ENCODE data around the gene APBA1. TPM values are rescaled to one million over a fixed set of nuclear protein-coding genes. Genes with fewer than 3 reads are reported as not detected.

The APBA1 gene
- total RNA-seq, 2 experiments from 2014 or later, result 0.47 to 1.4 TPM

- DNase-seq (no peak), ATAC-seq (ENCODE audit: poor library complexity) (no peak)
- no peaks in the 10 kb centered on the region for H3K36me3 ChIP-seq (ENCODE audit: insufficient read depth, low read length)
- no peaks in the 10 kb centered on the region for H3K9me3 ChIP-seq (ENCODE audit: control insufficient read depth in 1 of 2, insufficient read depth in 1 of 2, low read length in 2 of 2)
- peaks cover 33% of the 10 kb centered on the region for H3K27me3 Mint-ChIP-seq
- peak overlapping the region; percentile 74 for H3K4me3 ChIP-seq (ENCODE audit: low read length)
- no peak for TF ChIP-seq CTCF (IDR thresholded peaks at IDR 0.05)
- peaks cover 0 to 7% of the 10 kb centered on the region in 2 experiments for H3K27me3 ChIP-seq (ENCODE audit: control insufficient read depth in 1 of 2, insufficient read depth in 2 of 2, low read length in 2 of 2)
- H3K27ac ChIP-seq (ENCODE audit: low read depth in 1 of 2, low read length in 2 of 2), result no peak overlapping the region
- ChIA-PET CTCF (interaction anchor here (1.3 to 1.7 kb wide), 2 partner anchors 11 to 638 kb away, joined by 3 to 4 read pairs; partner anchors contain the start of gene FXN), POLR2A (interaction anchor here (1.9 kb wide), 1 partner anchor 85 kb away, joined by 8 read pairs; no protein-coding TSS in a partner anchor)
- no peaks in the 10 kb centered on the region for H3K36me3 Mint-ChIP-seq (ENCODE audit: low read depth)
- H3K4me1 Mint-ChIP-seq (ENCODE audit: low read depth), result peaks cover 20% of the 10 kb centered on the region
- peak overlapping the region; percentile 89 for H3K4me3 Mint-ChIP-seq
- intact Hi-C loops (cut with DNase I, micrococcal nuclease), result loop anchor here (1.0 to 10.0 kb wide), 8 partner anchors 84 to 582 kb away; partner anchors contain the start of gene SMC5 (in 1 of the 2)
- no peaks in the 10 kb centered on the region for H3K9me3 Mint-ChIP-seq
- H3K4me1 ChIP-seq (ENCODE audit: insufficient read depth, low read length), result peaks cover 17% of the 10 kb centered on the region
- H3K27ac Mint-ChIP-seq, result no peak overlapping the region
These were observed 1.1 kb upstream of the APBA1 start for GRCh38 chr9:69673311-69673640.

- Histone ChIP-seq H3K9me3 (ENCODE audit: control insufficient read depth in 1 of 2, insufficient read depth in 1 of 2, low read length in 2 of 2) (no peaks in the 10 kb centered on the region), H3K4me3 (ENCODE audit: low read length) (peak overlapping the region; percentile 74)
These were observed 582 bp upstream of the APBA1 start for GRCh38 chr9:69672596-69673310.

More at GRCh38 chr9:69672596-69673310, 582 bp upstream of the APBA1 start:
- Histone ChIP-seq H3K27ac (ENCODE audit: low read depth in 1 of 2, low read length in 2 of 2) (no peak overlapping the region), H3K27me3 (ENCODE audit: control insufficient read depth in 1 of 2, insufficient read depth in 2 of 2, low read length in 2 of 2) (peaks cover 0 to 8% of the 10 kb centered on the region in 2 experiments), H3K36me3 (ENCODE audit: insufficient read depth, low read length) (no peaks in the 10 kb centered on the region), H3K4me1 (ENCODE audit: insufficient read depth, low read length) (peaks cover 17% of the 10 kb centered on the region)
- peak; percentile 86 for ATAC-seq (ENCODE audit: poor library complexity)
- Mint-ChIP-seq H3K4me1 (ENCODE audit: low read depth) (peaks cover 20% of the 10 kb centered on the region), H3K27me3 (peaks cover 33% of the 10 kb centered on the region), H3K9me3 (no peaks in the 10 kb centered on the region), H3K27ac (no peak overlapping the region), H3K36me3 (ENCODE audit: low read depth) (no peaks in the 10 kb centered on the region), H3K4me3 (peak overlapping the region; percentile 89)
- intact Hi-C loops (cut with DNase I, micrococcal nuclease), result loop anchor here (1.0 to 10.0 kb wide), 8 partner anchors 85 to 582 kb away; partner anchors contain the start of gene SMC5 (in 1 of the 2)
- ChIA-PET POLR2A (interaction anchor here (0.7 to 1.9 kb wide), 2 partner anchors 86 to 87 kb away, joined by 3 to 8 read pairs; partner anchors contain the start of gene PTAR1), CTCF (interaction anchor here (0.8 to 1.7 kb wide), 5 partner anchors 11 to 637 kb away, joined by 3 to 4 read pairs (median 3); partner anchors contain the start of genes FXN and PTAR1)
- DNase-seq, result peak; percentile 47 to 81 (median 61)
- TF ChIP-seq CTCF (IDR thresholded peaks at IDR 0.05), result peak; percentile 81

Data from CD4-positive, alpha-beta T cell (primary cell).